ENCODE data around the gene DIP2C.
"Not testable (repeated sequence)": the region's sequence is repeated elsewhere in the genome, so short reads cannot be mapped to it uniquely, and the experiment has no call there.

DIP2C gene

GRCh38 chr10:547591-548081, 141.8 kb downstream of the DIP2C start:
- no peak for DNase-seq

DNA sequence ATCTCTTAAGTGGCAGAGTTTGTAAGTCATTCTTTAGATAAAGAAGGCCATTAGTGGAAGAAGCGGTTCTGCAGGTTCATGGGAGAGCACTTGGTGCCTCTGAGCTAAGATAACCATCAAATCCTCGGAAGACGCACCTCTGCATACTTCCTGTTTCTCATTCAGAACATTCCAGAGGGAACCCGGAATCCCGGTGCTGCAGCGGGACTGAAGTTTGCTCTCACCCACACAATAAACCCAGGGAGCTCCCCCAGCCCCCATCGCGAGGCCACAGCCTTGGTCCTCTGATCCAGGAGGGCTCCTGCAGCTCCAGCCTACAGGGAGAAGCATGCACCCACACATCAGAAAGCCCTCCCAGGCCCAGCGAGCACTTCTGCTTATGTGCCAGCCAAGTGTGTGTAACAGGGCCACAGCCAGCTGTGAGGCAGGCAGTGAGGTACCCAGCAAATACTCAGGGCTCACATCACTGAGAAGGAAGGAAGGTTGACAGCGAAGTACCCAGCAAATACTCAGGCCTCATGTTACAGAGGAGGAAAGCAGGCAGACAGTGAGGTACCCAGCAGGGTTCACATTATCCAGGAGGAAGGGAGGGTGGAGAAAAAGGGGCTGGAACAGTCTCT, 142.4 kb downstream of the DIP2C start:
- no peak for DNase-seq

- no peak for DNase-seq
Observed at GRCh38 chr10:546451-546850, 143.0 kb downstream of the DIP2C start.

DNA sequence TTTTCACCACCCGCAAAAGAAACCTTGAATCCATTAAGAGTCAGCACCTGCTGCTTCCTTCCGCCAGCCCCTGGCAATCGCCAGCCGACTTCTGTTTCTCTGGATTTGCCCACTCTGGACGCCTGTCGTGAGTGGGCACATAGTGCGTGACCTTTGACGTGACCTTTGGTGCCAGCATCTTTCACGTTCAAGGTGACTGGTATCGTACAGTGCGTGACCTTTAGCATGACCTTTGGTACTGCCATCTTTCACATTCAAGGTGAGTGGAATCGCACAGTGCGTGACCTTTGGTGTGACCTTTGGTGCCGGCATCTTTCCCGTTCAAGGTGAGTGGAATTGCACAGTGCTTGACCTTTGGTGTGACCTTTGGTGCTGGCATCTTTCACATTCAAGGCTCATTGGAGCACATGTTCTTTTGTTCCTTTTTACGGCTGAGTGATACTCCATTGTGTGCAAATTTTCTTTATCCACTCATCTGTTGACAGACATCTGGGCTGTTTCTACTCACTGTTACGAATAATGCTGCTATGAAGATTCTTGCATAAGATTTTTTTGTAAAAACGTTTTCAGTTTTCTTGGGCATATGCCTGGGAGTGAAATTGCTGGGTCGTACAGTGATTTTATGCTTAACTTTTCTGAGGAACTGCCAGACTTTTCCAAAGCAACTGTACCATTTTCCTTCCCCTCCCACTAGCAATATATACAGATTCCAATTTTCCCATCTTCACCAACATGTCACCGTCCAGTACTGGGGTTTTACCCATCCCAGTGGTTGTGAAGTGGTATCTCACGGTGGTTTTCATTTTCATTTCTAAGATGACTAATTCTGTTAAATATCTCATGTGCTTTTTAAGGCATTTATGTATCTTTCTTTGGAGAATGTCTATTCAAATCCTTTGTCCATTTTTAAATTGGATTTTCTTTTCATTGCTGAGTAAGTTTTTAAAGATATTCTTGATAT, 145.3 kb downstream of the DIP2C start:
- no peak for DNase-seq

GRCh38 chr10:543131-543530, 146.3 kb downstream of the DIP2C start:
- DNase-seq, result no peak

GRCh38 chr10:541750-542371, 147.6 kb downstream of the DIP2C start:
- no peak for DNase-seq

GRCh38 chr10:541041-541440, 148.4 kb downstream of the DIP2C start:
- DNase-seq, result no peak

DNA sequence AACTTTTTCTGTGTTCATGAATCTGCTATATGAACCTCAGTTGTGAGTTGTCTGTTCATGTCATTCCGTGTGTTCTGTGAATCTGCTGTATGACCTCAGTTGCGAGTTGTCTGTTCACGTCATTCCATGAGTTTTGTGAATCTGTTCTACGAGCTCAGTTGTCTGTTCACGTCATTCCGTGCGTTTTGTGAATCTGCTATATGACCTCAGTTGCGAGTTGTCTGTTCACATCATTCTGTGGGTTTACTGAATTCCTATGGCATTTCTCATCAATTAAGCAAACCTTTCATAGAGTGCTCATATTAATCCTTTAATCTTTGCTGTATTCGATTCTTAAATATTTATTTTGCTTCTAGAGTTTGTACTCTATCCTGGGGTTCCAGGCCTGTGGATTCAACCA, 150.6 kb downstream of the DIP2C start:
- DNase-seq, result no peak

DNA sequence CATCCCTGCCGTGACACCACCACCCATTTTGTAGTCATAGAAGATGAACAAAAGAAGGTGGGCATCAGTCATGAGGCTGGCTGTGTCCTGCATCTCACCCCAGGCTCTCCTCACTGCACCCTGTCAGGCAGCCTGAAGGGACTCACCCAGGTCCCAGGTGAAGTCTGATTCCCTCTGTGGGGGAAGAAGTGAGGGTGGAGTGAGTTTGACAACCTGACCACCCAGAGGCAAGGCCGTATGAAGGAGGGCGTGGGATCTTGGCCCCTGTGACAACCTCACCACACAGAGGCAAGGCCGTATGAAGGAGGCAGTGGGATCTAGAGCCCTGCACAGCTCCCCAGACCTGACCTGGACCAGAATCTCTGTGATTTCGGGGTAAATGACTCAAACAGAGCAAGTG, 152.5 kb downstream of the DIP2C start:
- DNase-seq, result no peak

DNA sequence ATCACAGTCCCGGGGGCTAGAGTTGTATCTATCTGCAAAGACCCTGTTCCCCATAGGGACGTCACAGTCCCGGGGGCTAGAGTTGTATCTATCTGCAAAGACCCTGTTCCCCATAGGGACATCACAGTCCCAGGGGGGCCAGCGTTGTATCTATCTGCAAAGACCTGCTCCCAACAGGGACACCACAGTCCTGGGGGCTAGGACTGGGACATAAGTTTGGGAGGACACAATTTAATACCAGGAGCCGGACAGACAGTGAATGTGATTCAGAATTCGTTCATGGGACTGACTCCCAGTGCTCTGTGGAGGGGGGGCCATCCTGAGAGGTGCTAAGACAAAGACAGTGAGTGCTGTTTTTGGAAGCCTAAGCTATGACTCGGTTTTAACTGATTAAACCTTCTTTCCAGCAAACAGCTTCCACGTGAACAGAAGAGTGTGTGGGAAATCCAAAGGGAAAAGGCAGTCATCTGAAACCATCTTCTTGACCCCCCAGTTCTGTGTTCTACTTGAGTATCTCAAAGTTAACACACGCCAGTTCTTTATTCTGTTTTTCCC, 153.0 kb downstream of the DIP2C start:
- DNase-seq, result no peak

DNA sequence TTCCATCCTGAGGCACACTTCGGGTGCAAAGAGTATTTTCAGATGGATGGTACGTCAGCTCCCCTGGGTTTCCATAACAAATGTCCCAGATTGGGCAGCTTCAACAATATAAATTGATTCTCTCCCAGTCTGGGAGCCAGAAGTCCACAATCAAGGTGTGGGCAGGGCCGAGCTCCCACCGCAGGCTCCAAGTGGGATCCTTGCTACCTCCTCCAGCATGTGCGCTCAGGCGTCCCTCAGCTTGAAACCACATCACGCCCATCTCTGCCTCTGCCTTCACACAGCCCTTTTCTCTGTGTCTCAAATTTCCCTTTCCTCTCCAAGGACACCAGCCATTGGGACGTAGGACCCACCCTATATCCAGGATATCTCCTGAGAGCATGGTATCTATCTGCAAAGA, 153.5 kb downstream of the DIP2C start:
- no peak for DNase-seq

GRCh38 chr10:535051-535450, 154.4 kb downstream of the DIP2C start:
- no peak for DNase-seq

- no peak for DNase-seq
Observed at GRCh38 chr10:534047-534566, 155.4 kb downstream of the DIP2C start.

GRCh38 chr10:533611-534010, 155.9 kb downstream of the DIP2C start:
- no peak for DNase-seq

GRCh38 chr10:533186-533585, 156.3 kb downstream of the DIP2C start:
- DNase-seq, result no peak

DNA sequence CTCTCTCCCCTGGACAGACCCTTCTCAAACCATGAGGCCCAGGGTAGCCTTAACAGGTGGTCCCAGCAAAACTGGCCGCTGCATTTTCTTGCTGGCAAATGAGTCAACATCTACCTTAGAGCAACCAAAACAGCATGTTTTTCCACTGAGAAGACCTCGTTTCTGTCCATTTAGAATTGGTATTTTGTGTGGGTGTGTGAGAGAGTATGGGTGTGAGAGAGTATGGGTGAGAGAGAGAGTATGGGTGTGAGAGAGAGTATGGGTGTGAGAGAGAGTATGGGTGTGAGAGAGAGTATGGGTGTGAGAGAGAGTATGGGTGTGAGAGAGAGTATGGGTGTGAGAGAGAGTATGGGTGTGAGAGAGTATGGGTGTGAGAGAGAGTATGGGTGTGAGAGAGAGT, 157.1 kb downstream of the DIP2C start:
- not testable (repeated sequence) for DNase-seq

DNA sequence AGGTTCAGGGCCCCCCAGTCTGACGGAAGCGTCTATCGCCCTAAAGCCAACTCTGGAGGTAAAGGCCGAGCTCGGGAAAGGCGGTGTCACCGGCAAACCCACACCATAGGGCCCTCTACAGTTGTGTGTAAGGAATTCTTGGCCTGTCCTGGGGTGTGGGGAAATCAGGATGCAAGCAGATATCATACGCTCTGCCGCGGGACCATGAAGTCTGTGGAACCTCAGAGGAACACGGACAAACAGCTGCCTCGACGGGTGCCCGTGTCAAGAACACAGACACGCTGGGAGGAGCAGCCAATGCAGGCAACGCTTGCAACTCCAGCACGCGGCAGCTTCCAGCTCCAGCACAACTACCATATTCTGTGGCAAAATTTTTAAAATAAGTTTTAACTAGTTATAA, 157.9 kb downstream of the DIP2C start:
- no peak for DNase-seq

- no peak for DNase-seq
Observed at GRCh38 chr10:530717-531116, 158.8 kb downstream of the DIP2C start.

DNA sequence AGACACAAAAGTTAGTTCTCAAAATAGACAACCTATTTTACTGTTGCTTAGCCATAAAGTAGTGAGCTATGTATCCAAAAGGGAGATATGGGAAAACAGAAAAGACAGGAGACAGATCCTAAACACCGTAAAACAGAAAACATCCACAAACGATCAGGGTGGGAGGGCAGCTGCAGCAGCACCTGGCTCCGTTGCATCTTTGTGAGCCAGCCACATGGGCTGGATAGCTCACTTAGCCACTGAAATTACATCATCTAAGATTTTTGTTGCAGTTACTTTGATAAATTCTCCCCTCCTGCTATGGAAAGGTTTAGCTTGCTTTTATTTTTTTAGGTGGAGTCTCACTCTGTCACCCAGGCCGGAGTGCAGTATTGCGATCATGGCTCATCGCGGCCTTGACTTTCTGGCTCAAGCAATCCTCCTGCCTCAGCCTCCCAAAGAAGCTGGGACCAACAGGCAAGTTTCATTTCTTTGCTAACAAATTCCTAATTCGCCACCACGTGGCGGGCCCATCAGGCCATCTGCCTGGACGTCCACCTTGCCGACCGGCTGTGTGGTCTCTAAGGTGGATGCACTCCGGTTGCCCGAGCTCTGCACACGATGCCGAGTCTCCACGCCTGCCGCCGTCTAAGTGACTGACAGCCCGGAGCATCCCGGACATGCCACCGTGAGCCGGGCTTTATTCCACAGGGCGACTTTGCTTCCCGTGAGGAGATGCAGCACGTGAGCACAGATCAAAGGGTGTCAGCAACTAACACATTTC, 159.8 kb downstream of the DIP2C start:
- no peak for DNase-seq

DNA sequence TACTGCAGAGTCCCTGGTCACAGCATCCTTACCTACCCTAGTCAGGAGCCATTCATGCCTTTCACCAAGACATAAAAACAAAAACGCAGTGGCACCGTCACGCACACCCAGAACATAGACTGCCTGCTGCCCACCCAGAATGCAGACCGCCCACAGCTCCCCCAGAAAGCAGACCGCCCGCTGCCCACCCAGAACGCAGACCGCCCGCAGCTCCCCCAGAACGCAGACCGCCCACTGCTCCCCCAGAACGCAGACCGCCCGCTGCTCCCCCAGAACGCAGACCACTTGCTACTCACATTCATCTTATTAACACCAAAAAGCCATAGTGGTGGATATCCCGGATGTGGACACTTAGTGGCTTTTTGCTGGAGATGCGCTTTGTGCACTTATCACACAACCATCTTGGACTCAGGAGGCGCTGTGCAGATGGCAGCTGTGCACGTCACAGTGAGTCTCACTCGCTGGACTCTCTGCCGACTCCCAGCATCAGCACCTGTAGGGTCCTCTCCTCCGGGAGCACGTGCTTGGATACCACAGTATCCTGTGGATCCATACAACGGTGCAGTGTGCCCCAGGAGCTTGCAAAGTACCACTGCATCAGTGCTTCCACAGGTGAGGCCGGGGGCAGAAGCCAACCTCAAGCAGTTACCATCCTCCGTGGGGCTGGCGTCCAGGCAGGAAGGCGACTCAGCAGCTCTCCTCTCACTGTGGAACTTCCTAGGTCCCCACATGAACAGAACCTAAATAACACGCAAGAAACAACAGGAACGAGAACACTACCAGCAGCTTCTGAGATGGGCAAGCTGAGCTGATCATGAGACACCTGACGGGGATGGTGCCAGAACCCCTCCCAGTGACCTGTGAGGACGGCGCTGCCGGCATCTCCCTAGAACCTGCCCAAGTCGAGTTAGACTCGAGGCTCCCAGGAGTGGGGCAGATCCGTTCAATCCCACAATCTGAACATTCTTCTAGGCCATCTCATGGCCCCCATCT, 161.0 kb downstream of the DIP2C start:
- no peak for DNase-seq

GRCh38 chr10:527416-527815, 162.1 kb downstream of the DIP2C start:
- DNase-seq, result no peak

All from T-helper 1 cell (primary cell).